IMR-90 (cell line): ENCODE results near the gene PLXNA4. TPM values are rescaled to one million over a fixed set of nuclear protein-coding genes. Genes with fewer than 3 reads are reported as not detected.

Experiments
- ATAC-seq: fragments of 200-7000 bp; cut with Tn5 transposase; 2 replicates; pipeline ENCODE4 v1.9.1; 2020; ENCODE audit warnings: low read depth, mild to moderate bottlenecking, moderate library complexity
- BruUV-seq: library from RNA; stranded (reverse); fragments of 400-500 nt; replicated peaks from 2 replicates; lab custom pipeline; 2021; lab: Mats Ljungman, UMichigan
- CTCF ChIA-PET: fragments of 300-600 bp; formaldehyde crosslinking; extraction: SDS; loops from one replicate; lab custom pipeline; 2021; ENCODE audit warnings: antibody characterized with exemption; lab: Yijun Ruan, JAX
- POLR2A ChIA-PET: fragments of 300-600 bp; sonication (Branson Sonifier 250); formaldehyde crosslinking; loops from one replicate; lab custom pipeline; 2022; ENCODE audit warnings: antibody characterized with exemption; ENCODE audit not compliant: unreplicated experiment; lab: Charles Lee
- DNase-seq: peaks from one replicate; pipeline ENCODE4 v3.0.0; 2013
- H2AFZ ChIP-seq: replicated peaks from 2 replicates; pipeline ENCODE3; 2013; ENCODE audit warnings: low read length, mild to moderate bottlenecking; ENCODE audit not compliant: poor library complexity
- H2AK5ac ChIP-seq: 2 replicates; pipeline ENCODE4 v1.6.1; 2013; ENCODE audit warnings: low read depth, low read length, inconsistent platforms
- H2AK9ac ChIP-seq: replicated peaks from 2 replicates; pipeline ENCODE3; 2013; ENCODE audit warnings: mild to moderate bottlenecking, low read depth, low read length, moderate library complexity; ENCODE audit not compliant: poor library complexity
- H2BK120ac ChIP-seq: 2 replicates; pipeline ENCODE4 v1.6.1; 2013; ENCODE audit warnings: low read depth, low read length, inconsistent platforms
- H2BK15ac ChIP-seq: 3 replicates; pipeline ENCODE4 v1.6.1; 2013; ENCODE audit warnings: low read depth, low read length, inconsistent platforms
- H2BK20ac ChIP-seq: 2 replicates; pipeline ENCODE4 v1.6.1; 2013; ENCODE audit warnings: low read depth, mild to moderate bottlenecking, inconsistent platforms, low read length, moderate library complexity
- H2BK5ac ChIP-seq: 2 replicates; pipeline ENCODE4 v1.6.1; 2013; ENCODE audit warnings: mild to moderate bottlenecking, low read depth, low read length, inconsistent platforms; ENCODE audit not compliant: poor library complexity, severe bottlenecking
- H3K14ac ChIP-seq: replicated peaks from 2 replicates; pipeline ENCODE4 v1.6.1; 2013; ENCODE audit warnings: low read depth, low read length, inconsistent platforms
- H3K18ac ChIP-seq: 2 replicates; pipeline ENCODE4 v1.6.1; 2013; ENCODE audit warnings: low read depth, low read length, control low read depth
- H3K23ac ChIP-seq: 2 replicates; pipeline ENCODE4 v1.6.1; 2013; ENCODE audit warnings: low read depth, low read length, inconsistent platforms
- H3K27ac ChIP-seq: 2 replicates; pipeline ENCODE4 v1.5.1; 2013; ENCODE audit warnings: mild to moderate bottlenecking, control low read depth, low read length; ENCODE audit not compliant: insufficient read depth
- H3K27me3 ChIP-seq: 2 replicates; pipeline ENCODE4 v1.6.1; 2013; ENCODE audit warnings: low read length; ENCODE audit not compliant: control insufficient read depth, insufficient read depth
- H3K36me3 ChIP-seq: 2 replicates; pipeline ENCODE4 v1.6.1; 2013; ENCODE audit warnings: low read length, mixed read lengths; ENCODE audit not compliant: control insufficient read depth, insufficient read depth
- H3K4ac ChIP-seq: 2 replicates; pipeline ENCODE4 v1.6.1; 2013; ENCODE audit warnings: low read depth, low read length, inconsistent platforms
- H3K4me1 ChIP-seq: 2 replicates; pipeline ENCODE4 v1.6.1; 2013; ENCODE audit warnings: low read length, mixed read lengths; ENCODE audit not compliant: control insufficient read depth, insufficient read depth
- H3K4me2 ChIP-seq: 2 replicates; pipeline ENCODE4 v1.6.1; 2013; ENCODE audit warnings: low read depth, mild to moderate bottlenecking, control low read depth, low read length, moderate library complexity
- H3K4me3 ChIP-seq: 2 replicates; pipeline ENCODE4 v1.5.1; 2013; ENCODE audit warnings: low read depth, mild to moderate bottlenecking, control low read depth, low read length, moderate library complexity; ENCODE audit not compliant: insufficient read depth
- H3K56ac ChIP-seq: 2 replicates; pipeline ENCODE4 v1.6.1; 2013; ENCODE audit warnings: low read length, inconsistent platforms; ENCODE audit not compliant: insufficient read depth; ENCODE audit errors: extremely low read depth
- H3K79me1 ChIP-seq, 2 experiments: 2 replicates each; pipeline ENCODE4 v1.6.1; 2013; ENCODE audit warnings: low read length in 2 of 2, inconsistent platforms in 1 of 2, low read depth in 1 of 2
- H3K9ac ChIP-seq: 2 replicates; pipeline ENCODE4 v1.6.1; 2013; ENCODE audit warnings: low read depth, low read length, control low read depth
- H3K9me1 ChIP-seq: 2 replicates; pipeline ENCODE4 v1.6.1; 2013; ENCODE audit warnings: low read length, inconsistent platforms; ENCODE audit not compliant: insufficient read depth
- H3K9me3 ChIP-seq: 2 replicates; pipeline ENCODE4 v1.6.1; 2013; ENCODE audit warnings: low read length; ENCODE audit not compliant: control insufficient read depth, insufficient read depth
- H4K20me1 ChIP-seq: 2 replicates; pipeline ENCODE4 v1.6.1; 2013; ENCODE audit warnings: low read length, inconsistent platforms; ENCODE audit not compliant: insufficient read depth
- H4K5ac ChIP-seq: 2 replicates; pipeline ENCODE4 v1.6.1; 2013; ENCODE audit warnings: mild to moderate bottlenecking, low read depth, low read length, control low read depth
- H4K8ac ChIP-seq, 2 experiments: 2 replicates each; pipeline ENCODE4 v1.6.1; 2013; ENCODE audit warnings: low read depth in 2 of 2, low read length in 2 of 2, control low read depth in 1 of 2, inconsistent platforms in 1 of 2
- H4K91ac ChIP-seq: 2 replicates; pipeline ENCODE4 v1.6.1; 2013; ENCODE audit warnings: low read depth, low read length, inconsistent platforms; ENCODE audit not compliant: insufficient read depth
- BHLHE40 ChIP-seq: fragments of 150-350 bp; IDR thresholded peaks from 2 replicates; pipeline ENCODE4 v1.6.1; 2016; ENCODE audit warnings: mild to moderate bottlenecking, low read depth, low read length
- CEBPB ChIP-seq: IDR thresholded peaks from 2 replicates; pipeline ENCODE4 v1.6.1; 2012; ENCODE audit warnings: low read depth, low read length, improper control_type of control experiment
- MAZ ChIP-seq: IDR thresholded peaks from 2 replicates; pipeline ENCODE4 v1.6.1; 2012; ENCODE audit warnings: low read depth, mild to moderate bottlenecking, low read length, improper control_type of control experiment, moderate library complexity, borderline replicate concordance
- MXI1 ChIP-seq: IDR thresholded peaks from 2 replicates; pipeline ENCODE4 v1.6.1; 2012; ENCODE audit warnings: low read depth, mild to moderate bottlenecking, low read length, moderate library complexity, borderline replicate concordance
- WGBS, 2 experiments: methylation state at CpG; one replicate each; pipeline versions ENCODE4 v1.1.5 to v1.1.7; 2013; ENCODE audit warnings: missing lambda C conversion rate in 2 of 2; ENCODE audit not compliant: insufficient read length in 1 of 2; ENCODE audit errors: extremely low coverage in 2 of 2; 5-methylcytosine and 5-hydroxymethylcytosine counted together
- dilution Hi-C: fragments of 300-500 bp; cut with HindIII; formaldehyde crosslinking; loops from one replicate; pipeline ENCODE4 v1.14.3; 2018; ENCODE audit warnings: low sequenced_read_pairs; ENCODE audit not compliant: unreplicated experiment
- in situ Hi-C: fragments of 300-500 bp; cut with MboI; formaldehyde crosslinking; loops from 3 replicates; pipeline ENCODE4 v1.14.3; 2019; ENCODE audit warnings: low sequenced_read_pairs, inconsistent platforms, mixed read lengths
- intact Hi-C: fragments of 100-400 bp; cut with micrococcal nuclease; formaldehyde crosslinking; loops from 2 replicates; pipeline ENCODE4 v1.10.0; 2022
- polyA plus RNA-seq, 3 experiments: library from polyadenylated mRNA; depleted of rRNA; stranded (reverse); fragments of >200 nt; gene quantifications; 2 replicates each; pipeline ENCODE4 v1.2.3, GENCODE V29; 2012; ENCODE audit warnings: low replicate concordance in 1 of 3
- total RNA-seq: library from RNA; depleted of rRNA; stranded (reverse); fragments of >200 nt; gene quantifications from 2 replicates; pipeline ENCODE4 v1.2.3, GENCODE V29; 2012
- TF ChIP-seq, protein P1 (sequence below): conservative IDR thresholded peaks from 2 replicates; pipeline ENCODE4 v1.5.1; 2012; ENCODE audit warnings: mild to moderate bottlenecking, low read depth, low read length, improper control_type of control experiment

The PLXNA4 gene
- total and polyA plus RNA-seq, 2 of the 4 experiments (the other 2 are of a cell fraction) = under 0.01 TPM

DNA sequence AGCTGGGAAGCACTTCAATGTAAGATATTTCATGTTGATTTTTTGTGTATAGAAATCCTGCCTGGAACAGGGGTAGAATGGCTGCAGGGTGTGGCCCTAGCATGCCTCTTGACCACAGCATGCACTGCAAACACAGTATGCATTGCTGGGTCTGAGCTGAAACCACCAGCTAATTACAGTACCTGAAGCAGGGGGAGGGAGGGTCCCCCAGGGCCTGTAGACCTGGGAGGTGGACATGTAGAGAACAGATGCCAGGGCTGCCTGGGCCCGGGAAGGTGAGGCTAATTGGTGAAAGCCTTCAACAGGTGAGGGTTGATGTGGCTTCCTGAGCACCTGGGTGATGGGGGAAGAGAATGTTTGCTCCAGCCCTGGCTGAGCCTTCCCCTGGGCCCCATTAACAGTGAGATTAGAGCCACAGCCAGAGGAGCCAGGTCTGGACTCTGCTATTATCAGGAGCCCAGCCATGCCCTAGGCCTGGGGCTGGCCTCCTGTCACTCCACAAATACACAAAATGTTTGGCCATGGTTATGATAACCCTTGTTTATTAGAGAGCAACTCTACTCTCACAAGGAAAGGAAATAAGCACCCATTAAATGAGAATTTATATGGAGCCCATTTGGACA lies 83.3 kb downstream of the PLXNA4 start:
- Histone ChIP-seq H3K4me2 (no peak overlapping the region), H3K23ac (no peak overlapping the region), H2BK120ac (no peak overlapping the region), H2AK5ac (no peak overlapping the region), H3K9ac (no peak overlapping the region), H2AFZ (no peak overlapping the region), H3K4me1 (no peaks in the 10 kb centered on the region), H4K8ac (no peak overlapping the region), H2BK5ac (no peak overlapping the region), H3K9me1 (no peaks in the 10 kb centered on the region), H3K18ac (no peak overlapping the region), H3K27me3 (no peaks in the 10 kb centered on the region), H3K14ac (no peak overlapping the region), H2AK9ac (no peak overlapping the region), H3K79me1 (no peaks in the 10 kb centered on the region), H2BK15ac (no peak overlapping the region), H4K5ac (no peak overlapping the region), H4K20me1 (no peaks in the 10 kb centered on the region), H3K9me3 (no peaks in the 10 kb centered on the region), H3K4ac (no peak overlapping the region), H4K91ac (no peak overlapping the region), H3K36me3 (no peaks in the 10 kb centered on the region), H3K27ac (no peak overlapping the region), H3K56ac (no peak overlapping the region), H2BK20ac (no peak overlapping the region), H3K4me3 (no peak overlapping the region)
- ChIA-PET CTCF (no interaction called here), POLR2A (no interaction called here)
- no peak for ATAC-seq
- dilution Hi-C loops = no loop called here
- WGBS, 2 experiments = 56% methylated on average over 1 of the region's 1 CpG; no CpG with 5 or more reads in 1 of the 2 experiments
- in situ Hi-C loops = no loop called here
- BruUV-seq = no TSS peak
- no peak for DNase-seq
- TF ChIP-seq MAZ = no peak
- TF ChIP-seq CEBPB = no peak
- no peak for TF ChIP-seq BHLHE40
- TF ChIP-seq MXI1 = no peak
- TF ChIP-seq, protein P1, sequence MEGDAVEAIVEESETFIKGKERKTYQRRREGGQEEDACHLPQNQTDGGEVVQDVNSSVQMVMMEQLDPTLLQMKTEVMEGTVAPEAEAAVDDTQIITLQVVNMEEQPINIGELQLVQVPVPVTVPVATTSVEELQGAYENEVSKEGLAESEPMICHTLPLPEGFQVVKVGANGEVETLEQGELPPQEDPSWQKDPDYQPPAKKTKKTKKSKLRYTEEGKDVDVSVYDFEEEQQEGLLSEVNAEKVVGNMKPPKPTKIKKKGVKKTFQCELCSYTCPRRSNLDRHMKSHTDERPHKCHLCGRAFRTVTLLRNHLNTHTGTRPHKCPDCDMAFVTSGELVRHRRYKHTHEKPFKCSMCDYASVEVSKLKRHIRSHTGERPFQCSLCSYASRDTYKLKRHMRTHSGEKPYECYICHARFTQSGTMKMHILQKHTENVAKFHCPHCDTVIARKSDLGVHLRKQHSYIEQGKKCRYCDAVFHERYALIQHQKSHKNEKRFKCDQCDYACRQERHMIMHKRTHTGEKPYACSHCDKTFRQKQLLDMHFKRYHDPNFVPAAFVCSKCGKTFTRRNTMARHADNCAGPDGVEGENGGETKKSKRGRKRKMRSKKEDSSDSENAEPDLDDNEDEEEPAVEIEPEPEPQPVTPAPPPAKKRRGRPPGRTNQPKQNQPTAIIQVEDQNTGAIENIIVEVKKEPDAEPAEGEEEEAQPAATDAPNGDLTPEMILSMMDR = no peak
- intact Hi-C loops = no loop called here
